ENCODE data around the gene PURA.

PURA gene

GRCh38 chr5:140114341-140115185, 654 bp downstream of the PURA start (continued):
- no peak for TF ChIP-seq ZNF658 (tag by site-specific recombination; IDR thresholded peaks at IDR 0.05)
- peak; percentile 93 for TF ChIP-seq OSR2 (tag by site-specific recombination; IDR thresholded peaks at IDR 0.05)
- TF ChIP-seq ZNF707 (tag by site-specific recombination; IDR thresholded peaks at IDR 0.05) = no peak
- no peak for TF ChIP-seq ZNF292 (tag by site-specific recombination; IDR thresholded peaks at IDR 0.05; ENCODE audit: borderline replicate concordance, low read depth)
- TF ChIP-seq KLF17 (tag by site-specific recombination; IDR thresholded peaks at IDR 0.05) = peak; percentile 60; the same call in 1 of the 2 replicates
- TF ChIP-seq ZNF10 (tag by site-specific recombination; IDR thresholded peaks at IDR 0.05) = peak; percentile 53; the same call in 1 of the 2 replicates
- no peak for TF ChIP-seq ZNF777 (tag by site-specific recombination; IDR thresholded peaks at IDR 0.05; ENCODE audit: borderline replicate concordance)
- peak; percentile 81 for TF ChIP-seq ZNF600 (tag by site-specific recombination; IDR thresholded peaks at IDR 0.05)
- peak; percentile 99 for TF ChIP-seq ZBTB17 (tag by site-specific recombination; IDR thresholded peaks at IDR 0.05)
- no peak for TF ChIP-seq HIC1 (tag by site-specific recombination; IDR thresholded peaks at IDR 0.05)
- no peak for TF ChIP-seq ZNF830 (tag by site-specific recombination; IDR thresholded peaks at IDR 0.05; ENCODE audit: low read depth)
- no peak for TF ChIP-seq ZNF704 (tag by site-specific recombination; IDR thresholded peaks at IDR 0.05)
- TF ChIP-seq, protein P1, sequence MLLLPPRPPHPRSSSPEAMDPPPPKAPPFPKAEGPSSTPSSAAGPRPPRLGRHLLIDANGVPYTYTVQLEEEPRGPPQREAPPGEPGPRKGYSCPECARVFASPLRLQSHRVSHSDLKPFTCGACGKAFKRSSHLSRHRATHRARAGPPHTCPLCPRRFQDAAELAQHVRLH (tag by site-specific recombination; IDR thresholded peaks at IDR 0.05) = no peak
- TF ChIP-seq SCRT2 (tag by site-specific recombination; IDR thresholded peaks at IDR 0.05) = peak; percentile 94
- no peak for TF ChIP-seq ZNF274 (IDR thresholded peaks at IDR 0.05; ENCODE audit: low read length)
- TF ChIP-seq ZNF274 (tag by site-specific recombination; IDR thresholded peaks at IDR 0.05; ENCODE audit: borderline replicate concordance) = no peak
- no peak for TF ChIP-seq ZNF221 (tag by site-specific recombination; IDR thresholded peaks at IDR 0.05; ENCODE audit: borderline replicate concordance)
- TF ChIP-seq ZNF626 (tag by site-specific recombination; IDR thresholded peaks at IDR 0.05) = no peak
- peak; percentile 45; the same call in 1 of the 2 replicates for TF ChIP-seq ZBTB20 (tag by site-specific recombination; IDR thresholded peaks at IDR 0.05)
- TF ChIP-seq ZNF133 (tag by site-specific recombination; IDR thresholded peaks at IDR 0.05) = no peak
- TF ChIP-seq ZNF184 (tag by site-specific recombination; IDR thresholded peaks at IDR 0.05) = no peak
- peak; percentile 100 for TF ChIP-seq ZNF394 (tag by site-specific recombination; IDR thresholded peaks at IDR 0.05; ENCODE audit: borderline replicate concordance)
- no peak for TF ChIP-seq FEZF1 (tag by site-specific recombination; IDR thresholded peaks at IDR 0.05)
- TF ChIP-seq ZFP69B (tag by site-specific recombination; IDR thresholded peaks at IDR 0.05) = no peak; the same call in 1 of the 2 replicates
- no peak for TF ChIP-seq ZNF404 (tag by site-specific recombination; IDR thresholded peaks at IDR 0.05)
- no peak; the same call in 1 of the 2 replicates for TF ChIP-seq ZNF24 (tag by site-specific recombination; IDR thresholded peaks at IDR 0.05)
- no peak for TF ChIP-seq ZNF398 (tag by site-specific recombination; IDR thresholded peaks at IDR 0.05)
- no peak for TF ChIP-seq TRIM28 (IDR thresholded peaks at IDR 0.05; ENCODE audit: borderline replicate concordance, low read length)
- no peak for TF ChIP-seq MZF1 (tag by site-specific recombination; IDR thresholded peaks at IDR 0.05; ENCODE audit: borderline replicate concordance)
- TF ChIP-seq GLIS2 (tag by site-specific recombination; IDR thresholded peaks at IDR 0.05) = peak; percentile 3
- no peak; the same call in 1 of the 2 replicates for TF ChIP-seq KLF9 (tag by site-specific recombination; IDR thresholded peaks at IDR 0.05; ENCODE audit: low read depth)
- TF ChIP-seq ZNF610 (tag by site-specific recombination; IDR thresholded peaks at IDR 0.05; ENCODE audit: borderline replicate concordance) = no peak
- TF ChIP-seq, protein P2, sequence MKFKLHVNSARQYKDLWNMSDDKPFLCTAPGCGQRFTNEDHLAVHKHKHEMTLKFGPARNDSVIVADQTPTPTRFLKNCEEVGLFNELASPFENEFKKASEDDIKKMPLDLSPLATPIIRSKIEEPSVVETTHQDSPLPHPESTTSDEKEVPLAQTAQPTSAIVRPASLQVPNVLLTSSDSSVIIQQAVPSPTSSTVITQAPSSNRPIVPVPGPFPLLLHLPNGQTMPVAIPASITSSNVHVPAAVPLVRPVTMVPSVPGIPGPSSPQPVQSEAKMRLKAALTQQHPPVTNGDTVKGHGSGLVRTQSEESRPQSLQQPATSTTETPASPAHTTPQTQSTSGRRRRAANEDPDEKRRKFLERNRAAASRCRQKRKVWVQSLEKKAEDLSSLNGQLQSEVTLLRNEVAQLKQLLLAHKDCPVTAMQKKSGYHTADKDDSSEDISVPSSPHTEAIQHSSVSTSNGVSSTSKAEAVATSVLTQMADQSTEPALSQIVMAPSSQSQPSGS (tag by site-specific recombination; IDR thresholded peaks at IDR 0.05; ENCODE audit: low read depth) = no peak
